LNCAP (cell line): ENCODE results near the gene MMP21.

Source experiments
- CTCF ChIP-seq: fragments of 450-650 bp; IDR thresholded peaks from 2 replicates; pipeline ENCODE4 v1.5.1; 2017; ENCODE audit warnings: mild to moderate bottlenecking

MMP21 gene

GRCh38 chr10:125738206-125738605, 37.4 kb downstream of the MMP21 start:
- no peak for TF ChIP-seq CTCF

- peak; percentile 19; the same call in 1 of the 2 replicates for TF ChIP-seq CTCF
Observed at GRCh38 chr10:125734823-125735222, 40.8 kb downstream of the MMP21 start.

GRCh38 chr10:125734148-125734547, 41.5 kb downstream of the MMP21 start:
- TF ChIP-seq CTCF, result no peak

GRCh38 chr10:125727436-125727835, 48.2 kb downstream of the MMP21 start:
- TF ChIP-seq CTCF, result no peak

GRCh38 chr10:125726914-125727313, 48.7 kb downstream of the MMP21 start:
- no peak for TF ChIP-seq CTCF

- TF ChIP-seq CTCF, result no peak
Observed at GRCh38 chr10:125722811-125723210, 52.8 kb downstream of the MMP21 start.

- no peak for TF ChIP-seq CTCF
Observed at GRCh38 chr10:125721035-125721434, 54.6 kb downstream of the MMP21 start.

GRCh38 chr10:125720002-125720382, 55.6 kb downstream of the MMP21 start:
- no peak for TF ChIP-seq CTCF
